A172 (cell line): Measurements from ENCODE around the gene HYOU1. TPM values are rescaled to one million over a fixed set of nuclear protein-coding genes. Genes with fewer than 3 reads are reported as not detected.
"Not testable (repeated sequence)": the region's sequence is repeated elsewhere in the genome, so short reads cannot be mapped to it uniquely, and the experiment has no call there.

Experiments used
- DNase-seq: peaks from one replicate; pipeline ENCODE4 v3.0.0-alpha.2; 2015; ENCODE audit warnings: low spot score
- total RNA-seq: library from RNA; depleted of rRNA; stranded (reverse); fragments of >200 nt; shearing (Covaris generic); gene quantifications from 2 replicates; pipeline ENCODE4 v1.2.3, GENCODE V29; 2014; rRNA removed

The HYOU1 gene
- 112 and 125 TPM in 2 replicates for total RNA-seq

- DNase-seq, result peak; percentile 81
These were observed at the start of gene HYOU1 for GRCh38 chr11:119057000-119057769. Gene HYOU1, minus strand, starts transcription at chr11:119057205. Its CDS starts 1,045 bp downstream, at chr11:119056160.

- no peak for DNase-seq
These were observed 46.8 kb upstream of the HYOU1 start for GRCh38 chr11:119103793-119104192.

GRCh38 chr11:119103161-119103664 lies 46.2 kb upstream of the HYOU1 start:
- DNase-seq, result not testable (repeated sequence)

GRCh38 chr11:119101759-119102423 lies 44.9 kb upstream of the HYOU1 start, which contains the start of gene DPAGT1:
Gene DPAGT1, minus strand, starts transcription at chr11:119101853. Its CDS starts 198 bp downstream, at chr11:119101655.
- peak; percentile 89 for DNase-seq

GRCh38 chr11:119100994-119101758 lies 44.2 kb upstream of the HYOU1 start:
- no peak for DNase-seq

GRCh38 chr11:119100246-119100970 lies 43.4 kb upstream of the HYOU1 start:
- DNase-seq, result peak; percentile 39

- DNase-seq, result no peak
These were observed 42.7 kb upstream of the HYOU1 start for GRCh38 chr11:119099711-119100110.

- DNase-seq, result peak; percentile 97
These were observed 38.3 kb upstream of the HYOU1 start for GRCh38 chr11:119095066-119095880.

GRCh38 chr11:119094816-119095065 lies 37.7 kb upstream of the HYOU1 start:
- peak; percentile 26 for DNase-seq

GRCh38 chr11:119093942-119094815 lies 37.2 kb upstream of the HYOU1 start:
- no peak for DNase-seq

- DNase-seq, result no peak
These were observed 36.2 kb upstream of the HYOU1 start for GRCh38 chr11:119092880-119093842.

- DNase-seq, result no peak
These were observed 35.2 kb upstream of the HYOU1 start for GRCh38 chr11:119091966-119092879.

- DNase-seq, result no peak
These were observed 34.2 kb upstream of the HYOU1 start for GRCh38 chr11:119091178-119091577.

- no peak for DNase-seq
These were observed 32.3 kb upstream of the HYOU1 start for GRCh38 chr11:119089319-119089718.

GRCh38 chr11:119088406-119088805 lies 31.4 kb upstream of the HYOU1 start:
- no peak for DNase-seq

- peak; percentile 49 for DNase-seq
These were observed 30.8 kb upstream of the HYOU1 start for GRCh38 chr11:119087747-119088241.

- DNase-seq, result no peak
These were observed 30.1 kb upstream of the HYOU1 start for GRCh38 chr11:119087123-119087522.
